Ishikawa (cell line): Measurements from ENCODE around the gene TBC1D22A.

Source experiments
- CEBPB ChIP-seq: IDR thresholded peaks from 2 replicates; pipeline ENCODE4 v1.6.1; 2012
- CREB1 ChIP-seq: IDR thresholded peaks from 2 replicates; pipeline ENCODE4 v1.6.1; 2012; ENCODE audit warnings: low read depth
- EGR1 ChIP-seq: IDR thresholded peaks from 2 replicates; pipeline ENCODE4 v1.6.1; 2012
- FOXM1 ChIP-seq: IDR thresholded peaks from 2 replicates; pipeline ENCODE4 v1.6.1; 2012; ENCODE audit warnings: low read depth, borderline replicate concordance
- RAD21 ChIP-seq: IDR thresholded peaks from 2 replicates; pipeline ENCODE4 v1.6.1; 2012; ENCODE audit warnings: low read depth
- TAF1 ChIP-seq: IDR thresholded peaks from 2 replicates; pipeline ENCODE4 v1.6.1; 2012; ENCODE audit warnings: low read depth, mild to moderate bottlenecking

DNA sequence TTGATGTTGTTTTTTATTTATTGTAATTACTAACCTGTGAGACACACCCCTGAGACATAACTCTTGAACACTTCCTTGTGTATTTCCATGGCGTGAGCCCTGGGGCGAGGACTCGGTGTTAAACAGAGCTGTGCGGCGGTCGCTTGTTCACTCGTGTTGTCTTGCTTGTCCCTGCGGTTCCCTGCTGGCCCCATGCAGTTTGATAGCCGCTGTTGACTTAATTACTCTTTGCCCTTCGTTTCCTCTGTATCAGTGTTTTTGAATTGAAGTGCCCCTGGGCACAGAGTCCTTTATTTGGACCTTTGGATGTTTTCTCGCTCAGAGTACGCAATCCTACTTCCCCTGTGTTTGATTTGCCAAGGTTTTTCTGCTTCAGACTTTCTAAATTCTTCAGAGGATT, 52.7 kb downstream of the TBC1D22A start:
- TF ChIP-seq TAF1 (no peak), FOXM1 (no peak), CEBPB (no peak), CREB1 (no peak), RAD21 (no peak), EGR1 (no peak)
